GM21723 (cell line): Measurements from ENCODE around the gene SOCS3.

ENCODE experiments used
- ATAC-seq: cut with Tn5 transposase; IDR thresholded peaks from one replicate; pipeline ENCODE4 v1.9.1; 2021; ENCODE audit warnings: mild to moderate bottlenecking, moderate library complexity; ENCODE audit not compliant: unreplicated experiment

The SOCS3 gene

GRCh38 chr17:78359997-78360370 lies at the start of gene SOCS3:
SOCS3 (minus strand) TSS chr17:78360077; CDS start chr17:78359095, 982 bp downstream.
- ATAC-seq = peak; percentile 32

- no peak for ATAC-seq
Measured at GRCh38 chr17:78409191-78409928, 49.5 kb upstream of the SOCS3 start.

GRCh38 chr17:78408476-78409050 lies 48.7 kb upstream of the SOCS3 start:
- ATAC-seq = no peak

- no peak for ATAC-seq
Measured at GRCh38 chr17:78407387-78408000, 47.6 kb upstream of the SOCS3 start.

- ATAC-seq = no peak
Measured at GRCh38 chr17:78406920-78407319, 47.0 kb upstream of the SOCS3 start.

- ATAC-seq = no peak
Measured at GRCh38 chr17:78406396-78406795, 46.5 kb upstream of the SOCS3 start.

GRCh38 chr17:78403822-78404221 lies 43.9 kb upstream of the SOCS3 start:
- no peak for ATAC-seq

GRCh38 chr17:78401891-78402290 lies 42.0 kb upstream of the SOCS3 start:
- no peak for ATAC-seq

- ATAC-seq = no peak
Measured at GRCh38 chr17:78401246-78401645, 41.4 kb upstream of the SOCS3 start.

GRCh38 chr17:78400581-78401240 lies 40.8 kb upstream of the SOCS3 start:
- ATAC-seq = no peak

- ATAC-seq = no peak
Measured at GRCh38 chr17:78399693-78400144, 39.8 kb upstream of the SOCS3 start.

- ATAC-seq = no peak
Measured at GRCh38 chr17:78399028-78399692, 39.3 kb upstream of the SOCS3 start.

- no peak for ATAC-seq
Measured at GRCh38 chr17:78398390-78398789, 38.5 kb upstream of the SOCS3 start.

- no peak for ATAC-seq
Measured at GRCh38 chr17:78397681-78398101, 37.8 kb upstream of the SOCS3 start.

GRCh38 chr17:78396441-78397337 lies 36.8 kb upstream of the SOCS3 start:
- ATAC-seq = no peak

GRCh38 chr17:78395155-78395554 lies 35.3 kb upstream of the SOCS3 start:
- ATAC-seq = no peak

- no peak for ATAC-seq
Measured at GRCh38 chr17:78394209-78394608, 34.3 kb upstream of the SOCS3 start.

GRCh38 chr17:78393575-78393974 lies 33.7 kb upstream of the SOCS3 start:
- ATAC-seq = no peak

- ATAC-seq = no peak
Measured at GRCh38 chr17:78392295-78392694, 32.4 kb upstream of the SOCS3 start.

- no peak for ATAC-seq
Measured at GRCh38 chr17:78391843-78392242, 32.0 kb upstream of the SOCS3 start.
